ENCODE results near the gene SORCS2. TPM values are rescaled to one million over a fixed set of nuclear protein-coding genes. Genes with fewer than 3 reads are reported as not detected.

SORCS2 gene
- total and polyA plus RNA-seq, 2 of the 4 experiments (the other 2 are of a cell fraction): 0.36 to 0.62 TPM

GRCh38 chr4:7750523-7750922 lies 558.2 kb downstream of the SORCS2 start:
- no peak for DNase-seq
- CTCF ChIA-PET: no interaction called here
- Histone ChIP-seq H3K18ac (ENCODE audit: low read depth, low read length) (no peak overlapping the region), H2BK120ac (ENCODE audit: low read depth, low read length) (no peak overlapping the region), H4K20me1 (ENCODE audit: insufficient read depth, low read length) (peaks cover 8% of the 10 kb centered on the region; the same call in 1 of the 2 replicates), H4K5ac (ENCODE audit: low read depth, low read length) (no peak overlapping the region), H3K14ac (replicated peaks; ENCODE audit: low read depth, low read length) (no peak overlapping the region), H2BK20ac (ENCODE audit: low read depth, low read length) (no peak overlapping the region), H3K4me1 (ENCODE audit: control insufficient read depth, insufficient read depth, low read length) (peaks cover 1% of the 10 kb centered on the region; the same call in 1 of the 2 replicates), H3K9ac (ENCODE audit: low read depth, low read length) (no peak overlapping the region), H3K9me1 (ENCODE audit: insufficient read depth, low read length) (no peaks in the 10 kb centered on the region), H2AK5ac (ENCODE audit: low read depth, low read length) (no peak overlapping the region), H3K23ac (ENCODE audit: low read depth, low read length) (no peak overlapping the region), H3K27ac (ENCODE audit: insufficient read depth, low read length) (no peak overlapping the region), H2BK5ac (ENCODE audit: low read depth, low read length, poor library complexity, severe bottlenecking) (no peak overlapping the region), H2AK9ac (replicated peaks; ENCODE audit: low read depth, low read length, poor library complexity) (no peak overlapping the region), H4K8ac (ENCODE audit: low read depth in 2 of 2, low read length in 2 of 2) (no peak overlapping the region), H3K4me3 (ENCODE audit: insufficient read depth, low read depth, low read length) (no peak overlapping the region), H2BK15ac (ENCODE audit: low read depth, low read length) (no peak overlapping the region), H3K27me3 (ENCODE audit: control insufficient read depth, insufficient read depth, low read length) (no peaks in the 10 kb centered on the region), H3K36me3 (ENCODE audit: control insufficient read depth, insufficient read depth, low read length) (0 out of 2 replicates have a peak, but pooled peaks cover 2% of the 10 kb centered on the region), H3K4ac (ENCODE audit: low read depth, low read length) (no peak overlapping the region), H3K4me2 (ENCODE audit: low read depth, low read length) (no peak overlapping the region), H3K79me1 (ENCODE audit: low read depth in 1 of 2, low read length in 2 of 2) (no peaks in the 10 kb centered on the region), H3K56ac (ENCODE audit: extremely low read depth, insufficient read depth, low read length) (no peak overlapping the region), H4K91ac (ENCODE audit: insufficient read depth, low read depth, low read length) (no peak overlapping the region), H2AFZ (replicated peaks; ENCODE audit: low read length, poor library complexity) (no peak overlapping the region), H3K9me3 (ENCODE audit: control insufficient read depth, insufficient read depth, low read length) (no peaks in the 10 kb centered on the region)
- ATAC-seq (ENCODE audit: low read depth): no peak
- TF ChIP-seq BHLHE40 (IDR thresholded peaks at IDR 0.05; ENCODE audit: low read depth, low read length) (no peak), NFE2L2 (IDR thresholded peaks at IDR 0.05; ENCODE audit: low read depth, low read length) (no peak), MXI1 (IDR thresholded peaks at IDR 0.05; ENCODE audit: borderline replicate concordance, low read depth, low read length) (no peak)
- POLR2A ChIA-PET (ENCODE audit: unreplicated experiment): no interaction called here
- WGBS, 2 experiments (ENCODE audit: extremely low coverage in 2 of 2, insufficient read length in 1 of 2): 80% methylated on average over 2 of the region's 6 CpGs; no CpG with 5 or more reads in 1 of the 2 experiments
- in situ Hi-C loops (cut with MboI; ENCODE audit: low sequenced_read_pairs) (no loop called here), intact Hi-C loops (cut with micrococcal nuclease) (no loop called here), dilution Hi-C loops (cut with HindIII; ENCODE audit: low sequenced_read_pairs, unreplicated experiment) (no loop called here)
- BruUV-seq (replicated peaks): no TSS peak
